Suprapubic skin (tissue), 4 donors: ENCODE results near the gene CNEP1R1. TPM values are rescaled to one million over a fixed set of nuclear protein-coding genes. Genes with fewer than 3 reads are reported as not detected.

Source experiments
- DNase-seq, 2 donors: peaks; one replicate each; pipeline ENCODE4 v3.0.0-alpha.2; 2019; ENCODE audit warnings: low spot score in 2 of 2
- H3K27ac ChIP-seq: fragments of 200-600 bp; sonication (generic); one replicate; pipeline ENCODE4 v1.5.1; 2019
- H3K27me3 ChIP-seq: fragments of 200-600 bp; sonication (generic); one replicate; pipeline ENCODE4 v1.5.1; 2019
- H3K36me3 ChIP-seq: fragments of 200-600 bp; sonication (generic); one replicate; pipeline ENCODE4 v1.5.1; 2019
- H3K4me1 ChIP-seq: fragments of 200-600 bp; sonication (generic); one replicate; pipeline ENCODE4 v1.5.1; 2019
- H3K4me3 ChIP-seq: fragments of 200-600 bp; sonication (generic); one replicate; pipeline ENCODE4 v1.5.1; 2019; ENCODE audit warnings: mild to moderate bottlenecking
- H3K9me3 ChIP-seq: fragments of 200-600 bp; sonication (generic); one replicate; pipeline ENCODE4 v1.5.1; 2019
- CTCF ChIP-seq, 2 donors: fragments of 200-600 bp in 1 of 2; fragments of 450-650 bp in 1 of 2; sonication (generic) in 1 of 2; IDR thresholded peaks; one replicate each; pipeline ENCODE4 v1.5.1; 2016 to 2019; ENCODE audit warnings: antibody characterized with exemption in 2 of 2, mild to moderate bottlenecking in 1 of 2, moderate library complexity in 1 of 2
- EP300 ChIP-seq: sonication (generic); formaldehyde crosslinking; IDR thresholded peaks from one replicate; pipeline ENCODE4 v1.6.1; 2017; ENCODE audit warnings: antibody characterized with exemption
- POLR2A ChIP-seq, 2 donors: fragments of 450-650 bp; IDR thresholded peaks; one replicate each; pipeline ENCODE4 v1.6.1; 2017; ENCODE audit warnings: antibody characterized with exemption in 2 of 2, mild to moderate bottlenecking in 2 of 2, moderate library complexity in 2 of 2
- POLR2AphosphoS5 ChIP-seq, 3 donors: sonication (generic); formaldehyde crosslinking; IDR thresholded peaks; one replicate each; pipeline ENCODE4 v1.6.1; 2017; ENCODE audit warnings: antibody characterized with exemption in 3 of 3
- WGBS: methylation state at CpG from one replicate; pipeline ENCODE4 v1.1.5; 2018; 5-methylcytosine and 5-hydroxymethylcytosine counted together
- total RNA-seq, 4 donors: library from RNA; depleted of rRNA; stranded (reverse); fragments of >200 nt; gene quantifications; one replicate each; pipeline ENCODE4 v1.1.0, GENCODE V29; 2016

The CNEP1R1 gene
- total RNA-seq, 4 donors from 2014 or later: 13.5 to 24.6 (median 16.5) TPM

- no peak for DNase-seq
These were observed 47.7 kb downstream of the CNEP1R1 start for GRCh38 chr16:50072730-50073129.

DNA sequence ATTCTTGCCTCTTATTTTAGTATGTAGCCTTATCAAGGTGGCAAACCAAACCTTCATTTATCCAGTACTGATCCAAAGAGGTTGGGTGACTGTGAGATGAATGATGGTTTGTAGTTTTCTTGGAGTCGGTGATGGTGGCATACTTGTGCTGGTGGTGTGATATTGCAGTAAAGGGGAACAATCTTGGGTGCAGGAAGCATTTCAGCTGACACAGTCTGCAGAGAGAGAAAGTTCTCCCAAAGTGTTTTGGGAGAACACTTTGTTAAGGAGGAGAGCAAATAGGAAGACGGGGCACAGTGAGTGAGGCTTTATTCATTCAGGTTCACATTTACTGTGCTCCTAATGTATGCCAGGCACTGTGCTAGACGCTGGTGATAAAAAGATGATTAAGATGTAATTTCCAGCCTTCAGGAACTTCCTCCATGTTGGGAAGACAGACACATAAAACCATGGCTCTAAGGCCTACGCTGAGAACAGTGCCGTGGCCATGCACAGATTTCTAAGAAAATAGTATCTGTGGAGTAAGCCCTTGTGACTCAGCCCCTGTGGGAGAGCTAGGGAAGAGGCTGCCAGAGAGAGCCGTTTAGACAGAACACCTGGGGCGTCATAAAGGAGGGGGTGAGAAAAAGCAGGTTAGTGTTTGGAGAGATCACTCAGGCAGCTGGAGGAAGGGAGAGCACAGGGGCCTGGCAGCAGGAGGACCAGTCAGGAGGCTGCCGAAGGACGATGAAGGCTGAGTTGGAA lies 54.5 kb downstream of the CNEP1R1 start:
- no peak for DNase-seq
- H3K36me3 ChIP-seq: peaks cover 43% of the 10 kb centered on the region
- WGBS: 81% methylated on average over 9 of the region's 9 CpGs

More at GRCh38 chr16:50072730-50073129, 47.7 kb downstream of the CNEP1R1 start:
- TF ChIP-seq POLR2A (IDR thresholded peaks at IDR 0.05) (no peak), CTCF (IDR thresholded peaks at IDR 0.05) (no peak), EP300 (no peak), POLR2AphosphoS5 (IDR thresholded peaks at IDR 0.05) (no peak)
- no peaks in the 10 kb centered on the region for H3K9me3 ChIP-seq
- H3K4me3 ChIP-seq: no peak overlapping the region
- H3K27me3 ChIP-seq: no peaks in the 10 kb centered on the region
- no peak overlapping the region for H3K27ac ChIP-seq
- 91% methylated on average over 5 of the region's 5 CpGs for WGBS
- peaks cover 5% of the 10 kb centered on the region for H3K4me1 ChIP-seq
- peaks cover 26% of the 10 kb centered on the region for H3K36me3 ChIP-seq

GRCh38 chr16:50081428-50082018 lies 56.5 kb downstream of the CNEP1R1 start:
- no peak overlapping the region for H3K27ac ChIP-seq
- H3K36me3 ChIP-seq: peaks cover 55% of the 10 kb centered on the region
- no peaks in the 10 kb centered on the region for H3K9me3 ChIP-seq
- TF ChIP-seq CTCF (IDR thresholded peaks at IDR 0.05): no peak
- TF ChIP-seq POLR2A (IDR thresholded peaks at IDR 0.05): no peak
- no peak for TF ChIP-seq EP300
- TF ChIP-seq POLR2AphosphoS5 (IDR thresholded peaks at IDR 0.05): no peak
- no peak overlapping the region for H3K4me3 ChIP-seq
- no peak for DNase-seq
- 74% methylated on average over 7 of the region's 7 CpGs for WGBS
- no peaks in the 10 kb centered on the region for H3K4me1 ChIP-seq
- H3K27me3 ChIP-seq: no peaks in the 10 kb centered on the region

More for the DNA sequence above, 54.5 kb downstream of the CNEP1R1 start:
- no peak overlapping the region for H3K27ac ChIP-seq
- no peaks in the 10 kb centered on the region for H3K9me3 ChIP-seq
- H3K27me3 ChIP-seq: no peaks in the 10 kb centered on the region
- no peaks in the 10 kb centered on the region for H3K4me1 ChIP-seq
- no peak for TF ChIP-seq POLR2AphosphoS5 (IDR thresholded peaks at IDR 0.05)
- TF ChIP-seq POLR2A (IDR thresholded peaks at IDR 0.05): no peak
- no peak for TF ChIP-seq CTCF (IDR thresholded peaks at IDR 0.05)
- no peak for TF ChIP-seq EP300
- H3K4me3 ChIP-seq: no peak overlapping the region

DNA sequence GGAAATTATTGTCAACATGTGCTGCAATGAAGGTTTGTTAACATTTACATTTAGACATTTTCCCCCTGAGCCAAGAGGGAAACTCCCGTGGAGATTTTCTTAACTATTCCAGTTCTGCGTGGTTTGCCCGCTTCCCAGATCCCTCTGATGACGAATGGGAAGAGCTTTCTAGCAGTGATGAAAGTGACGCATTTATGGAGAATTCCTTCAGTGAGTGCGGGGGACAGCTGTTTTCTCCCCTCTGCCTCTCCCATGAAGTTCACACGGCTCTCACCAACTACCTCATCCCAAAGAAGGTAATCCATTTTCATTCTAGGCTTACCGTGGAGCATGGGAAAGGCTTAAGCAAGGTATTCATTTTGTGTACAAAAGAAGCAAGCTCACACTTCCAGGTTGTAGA lies 59.0 kb downstream of the CNEP1R1 start:
- 82% methylated on average over 8 of the region's 8 CpGs for WGBS
- TF ChIP-seq EP300 (no peak), CTCF (IDR thresholded peaks at IDR 0.05) (no peak)
- H3K4me1 ChIP-seq: no peaks in the 10 kb centered on the region
- H3K27ac ChIP-seq: no peak overlapping the region
- no peak for DNase-seq
- H3K27me3 ChIP-seq: no peaks in the 10 kb centered on the region
- H3K4me3 ChIP-seq: no peak overlapping the region
- H3K9me3 ChIP-seq: no peaks in the 10 kb centered on the region
- peaks cover 70% of the 10 kb centered on the region for H3K36me3 ChIP-seq

GRCh38 chr16:50086176-50086575 lies 61.2 kb downstream of the CNEP1R1 start:
- H3K4me3 ChIP-seq: no peak overlapping the region
- H3K4me1 ChIP-seq: no peaks in the 10 kb centered on the region
- DNase-seq: no peak
- no peaks in the 10 kb centered on the region for H3K9me3 ChIP-seq
- H3K27ac ChIP-seq: no peak overlapping the region
- peaks cover 55% of the 10 kb centered on the region for H3K36me3 ChIP-seq
- H3K27me3 ChIP-seq: no peaks in the 10 kb centered on the region
- 96% methylated on average over 6 of the region's 6 CpGs for WGBS
- TF ChIP-seq POLR2AphosphoS5 (IDR thresholded peaks at IDR 0.05) (no peak), CTCF (IDR thresholded peaks at IDR 0.05) (no peak), POLR2A (IDR thresholded peaks at IDR 0.05) (no peak), EP300 (no peak)
